ENCODE measurements around the gene DAGLB. TPM values are rescaled to one million over a fixed set of nuclear protein-coding genes. Genes with fewer than 3 reads are reported as not detected.
A peak's percentile ranks its signal among the peaks of the same experiment; 100 is the strongest.
"Not testable (repeated sequence)": the region's sequence is repeated elsewhere in the genome, so short reads cannot be mapped to it uniquely, and the experiment has no call there.

DAGLB gene
- total RNA-seq, 1 experiment from 2014 or later = 27.1 TPM

- DNase-seq (ENCODE audit: low spot score) = no peak
Observed at GRCh38 chr7:6461946-6462550, 14.3 kb upstream of the DAGLB start.

GRCh38 chr7:6460990-6461584 lies 13.3 kb upstream of the DAGLB start:
- no peak for DNase-seq (ENCODE audit: low spot score)

- no peak for DNase-seq (ENCODE audit: low spot score)
Observed at GRCh38 chr7:6460303-6460702, 12.5 kb upstream of the DAGLB start.

GRCh38 chr7:6458676-6459075 lies 10.9 kb upstream of the DAGLB start:
- not testable (repeated sequence) for DNase-seq (ENCODE audit: low spot score)

- no peak for DNase-seq (ENCODE audit: low spot score)
Observed at GRCh38 chr7:6453734-6454133, 6.0 kb upstream of the DAGLB start.

- DNase-seq (ENCODE audit: low spot score) = no peak
Observed at GRCh38 chr7:6451224-6451705, 3.5 kb upstream of the DAGLB start.

GRCh38 chr7:6450591-6450990 lies 2.8 kb upstream of the DAGLB start:
- DNase-seq (ENCODE audit: low spot score) = not testable (repeated sequence)

- not testable (repeated sequence) for DNase-seq (ENCODE audit: low spot score)
Observed at GRCh38 chr7:6449884-6450283, 2.1 kb upstream of the DAGLB start.

- DNase-seq (ENCODE audit: low spot score) = no peak
Observed at GRCh38 chr7:6448943-6449543, 1.3 kb upstream of the DAGLB start.

- DNase-seq (ENCODE audit: low spot score) = peak; percentile 91
Observed at GRCh38 chr7:6446838-6447580, 745 bp downstream of the DAGLB start.

- no peak for DNase-seq (ENCODE audit: low spot score)
Observed at GRCh38 chr7:6444516-6445269, 3.1 kb downstream of the DAGLB start.

GRCh38 chr7:6443372-6443941 lies 4.3 kb downstream of the DAGLB start:
- DNase-seq (ENCODE audit: low spot score) = no peak

- no peak for DNase-seq (ENCODE audit: low spot score)
Observed at GRCh38 chr7:6442114-6442513, 5.6 kb downstream of the DAGLB start.

- no peak for DNase-seq (ENCODE audit: low spot score)
Observed at GRCh38 chr7:6440381-6440780, 7.4 kb downstream of the DAGLB start.

- no peak for DNase-seq (ENCODE audit: low spot score)
Observed at GRCh38 chr7:6438427-6438826, 9.3 kb downstream of the DAGLB start.

GRCh38 chr7:6437251-6437650 lies 10.5 kb downstream of the DAGLB start:
- no peak for DNase-seq (ENCODE audit: low spot score)

- no peak for DNase-seq (ENCODE audit: low spot score)
Observed at GRCh38 chr7:6436385-6436685, 11.4 kb downstream of the DAGLB start.

GRCh38 chr7:6435486-6436384 lies 12.0 kb downstream of the DAGLB start:
- peak; percentile 96 for DNase-seq (ENCODE audit: low spot score)

- no peak for DNase-seq (ENCODE audit: low spot score)
Observed at GRCh38 chr7:6433784-6434615, 13.8 kb downstream of the DAGLB start.

- no peak for DNase-seq (ENCODE audit: low spot score)
Observed at GRCh38 chr7:6432781-6433180, 15.0 kb downstream of the DAGLB start.
